Sciatic nerve (tissue), 2 donors: ENCODE data around the gene G0S2. TPM values are rescaled to one million over a fixed set of nuclear protein-coding genes. Genes with fewer than 3 reads are reported as not detected.

Source experiments
- ATAC-seq: fragments of 200-7000 bp; cut with Tn5 transposase; one replicate; pipeline ENCODE4 v1.9.1; 2020; ENCODE audit warnings: mild to moderate bottlenecking, moderate library complexity
- DNase-seq: peaks from one replicate; pipeline ENCODE4 v3.0.0-alpha.2; 2020; ENCODE audit warnings: low spot score
- intact Hi-C: fragments of 100-400 bp; cut with DNase I; formaldehyde crosslinking; loops from one replicate; pipeline ENCODE4 v1.14.2; 2022
- total RNA-seq: library from RNA; stranded (reverse); fragmentation: NEBNext Ultra II Directional; extraction: Animal tissue kit (Norgen Biotek cat#: 25700); gene quantifications from one replicate; pipeline ENCODE4 v1.2.1, GENCODE V29; 2021
- donor health status: DM: no; HTN: no; CAD: no.
- donor health status: DM: no; HTN: no; CAD: no.

G0S2 gene
- total RNA-seq, 1 donor from 2014 or later, result 93.0 TPM

DNA sequence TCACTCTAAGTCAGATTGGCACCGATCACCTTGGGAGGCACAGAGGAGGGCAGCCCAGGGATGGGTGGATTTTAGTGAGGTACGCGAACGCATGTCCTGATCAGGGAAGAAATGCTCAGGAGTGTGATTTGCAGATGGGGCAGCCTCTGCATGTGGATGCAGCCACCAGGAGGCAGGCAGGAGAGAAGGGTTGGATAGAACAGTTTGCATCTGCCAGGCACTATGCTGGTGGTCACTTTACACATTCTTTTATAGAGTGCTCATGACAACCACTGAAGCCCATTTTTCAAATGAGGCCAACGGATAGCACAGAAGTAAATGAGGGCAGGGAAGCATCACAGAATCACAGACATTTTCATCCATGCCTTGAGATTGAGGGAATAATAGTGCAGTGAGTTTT lies 28.7 kb upstream of the G0S2 start:
- ATAC-seq (no peak), DNase-seq (no peak)
- intact Hi-C loops, result no loop called here

DNA sequence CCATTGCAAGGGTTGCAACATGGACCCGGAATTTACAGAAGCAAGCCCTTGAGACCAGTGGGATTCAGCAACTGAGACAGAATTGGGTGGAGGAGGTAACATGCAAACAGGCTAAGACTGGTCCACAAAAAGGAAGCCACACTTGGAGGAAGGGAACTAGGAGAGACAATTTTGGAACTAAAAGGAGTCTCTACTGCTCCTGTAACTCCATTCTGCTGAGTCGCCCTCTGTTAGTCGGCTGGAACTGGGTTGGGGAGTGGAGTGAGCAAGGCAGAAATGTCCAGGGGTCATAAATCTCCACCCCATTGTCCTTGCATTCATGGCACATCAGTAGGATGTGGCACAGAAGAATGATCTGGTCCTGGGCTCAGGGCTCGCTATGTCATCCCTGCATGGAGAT lies 28.1 kb upstream of the G0S2 start:
- DNase-seq, result no peak
- ATAC-seq, result no peak
- intact Hi-C loops, result no loop called here

DNA sequence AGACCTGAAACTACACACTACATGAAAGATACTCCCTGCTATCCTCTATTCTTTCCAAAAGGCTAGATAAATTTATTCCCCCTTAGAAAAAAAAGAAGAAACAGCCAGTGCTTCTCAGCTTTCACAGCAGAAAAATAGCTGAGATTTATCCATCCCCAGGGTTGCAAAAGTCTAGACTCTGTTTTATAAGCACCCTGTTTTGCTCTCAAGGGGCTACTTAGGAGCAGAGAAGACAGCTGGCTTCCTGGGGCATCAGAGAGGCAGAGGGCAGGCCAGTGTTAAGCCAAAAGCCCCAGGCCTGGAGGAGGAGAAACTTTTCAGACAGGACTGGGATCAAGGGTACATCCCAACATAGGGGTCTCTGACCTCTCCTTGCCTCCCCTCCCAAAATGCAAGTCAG lies 26.9 kb upstream of the G0S2 start:
- ATAC-seq, result no peak
- DNase-seq, result no peak
- intact Hi-C loops, result no loop called here

DNA sequence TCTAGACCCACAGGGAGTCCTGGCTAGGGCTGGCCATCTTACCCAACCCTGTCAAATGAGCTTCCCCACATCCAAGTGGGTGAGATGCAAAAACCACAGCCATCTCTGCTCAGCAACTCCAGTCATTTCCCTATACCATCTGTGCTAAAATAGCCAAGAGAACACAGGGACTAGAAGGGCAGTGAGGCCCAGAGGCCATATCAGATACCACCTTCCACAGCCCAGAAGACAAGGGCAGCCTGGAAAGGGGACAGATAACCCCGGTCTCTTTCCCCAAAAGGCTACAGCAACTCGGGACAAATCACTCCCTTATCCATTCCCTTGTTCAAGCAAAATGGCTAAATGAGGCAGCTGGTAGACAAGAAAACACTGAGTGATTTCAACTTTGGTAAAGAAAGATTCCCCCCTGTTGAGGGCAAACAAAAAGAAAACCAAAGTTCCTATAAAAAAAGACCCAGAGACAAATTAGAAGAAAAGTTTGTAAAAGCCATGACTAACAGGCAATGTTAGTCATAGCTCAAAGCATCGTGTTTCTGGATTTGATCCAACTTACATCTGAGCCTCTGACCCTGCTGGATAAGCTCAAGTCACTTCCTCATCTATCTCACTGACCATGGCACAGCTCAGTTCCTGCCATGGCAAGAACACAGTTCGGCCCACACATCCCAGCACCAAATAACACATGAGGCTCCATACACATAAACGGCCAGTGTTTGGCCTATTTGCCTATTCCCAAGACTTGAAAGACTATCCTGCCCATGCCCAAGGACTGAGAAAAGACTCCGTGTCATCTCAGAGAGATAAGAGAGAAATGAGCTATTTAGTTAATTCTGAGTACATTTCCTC lies 26.1 kb upstream of the G0S2 start:
- intact Hi-C loops, result no loop called here
- ATAC-seq (peak; percentile 55), DNase-seq (no peak)

DNA sequence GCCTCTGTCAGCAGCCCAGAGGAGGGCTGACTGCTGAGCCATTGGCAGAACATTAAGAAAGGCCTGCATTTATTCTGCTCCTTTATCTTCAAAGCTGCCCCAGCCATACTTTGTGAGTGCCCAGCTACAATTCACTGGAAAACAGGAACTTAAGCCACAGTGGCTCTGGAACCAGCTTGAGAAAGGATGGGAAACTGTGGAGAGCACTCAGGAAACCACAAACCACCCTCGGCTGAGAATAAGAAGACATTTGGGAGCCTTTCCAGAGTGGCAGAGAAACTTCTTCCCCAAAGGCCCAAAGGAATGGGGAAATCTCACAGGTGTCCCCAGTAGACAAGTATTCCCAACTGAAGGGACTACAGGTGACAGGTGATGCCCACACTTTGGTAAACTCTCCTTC lies 24.8 kb upstream of the G0S2 start:
- DNase-seq (no peak), ATAC-seq (no peak)
- intact Hi-C loops, result no loop called here

DNA sequence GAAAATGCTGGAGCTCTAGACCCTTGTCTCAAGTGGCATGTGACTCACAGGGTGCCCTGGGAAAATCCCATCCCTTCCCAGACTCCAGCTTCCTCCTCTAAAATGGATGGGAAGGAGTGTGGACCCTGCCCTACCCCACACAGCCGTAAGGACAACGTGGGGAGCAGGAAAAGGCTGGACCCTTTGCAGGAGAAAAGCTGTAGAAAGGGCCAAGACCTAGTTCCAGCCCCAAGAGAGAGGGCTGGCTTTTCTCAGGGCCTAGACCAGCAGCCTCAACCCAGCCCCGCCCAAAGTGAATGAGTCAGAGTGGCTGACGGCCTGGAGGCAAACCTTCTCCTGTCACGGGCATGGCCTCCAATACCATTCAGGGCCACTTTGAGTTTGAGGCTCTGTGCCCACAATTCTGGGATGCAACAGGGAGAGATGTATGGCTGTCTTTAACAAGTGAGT lies 24.0 kb upstream of the G0S2 start:
- peak; percentile 41 for ATAC-seq

DNA sequence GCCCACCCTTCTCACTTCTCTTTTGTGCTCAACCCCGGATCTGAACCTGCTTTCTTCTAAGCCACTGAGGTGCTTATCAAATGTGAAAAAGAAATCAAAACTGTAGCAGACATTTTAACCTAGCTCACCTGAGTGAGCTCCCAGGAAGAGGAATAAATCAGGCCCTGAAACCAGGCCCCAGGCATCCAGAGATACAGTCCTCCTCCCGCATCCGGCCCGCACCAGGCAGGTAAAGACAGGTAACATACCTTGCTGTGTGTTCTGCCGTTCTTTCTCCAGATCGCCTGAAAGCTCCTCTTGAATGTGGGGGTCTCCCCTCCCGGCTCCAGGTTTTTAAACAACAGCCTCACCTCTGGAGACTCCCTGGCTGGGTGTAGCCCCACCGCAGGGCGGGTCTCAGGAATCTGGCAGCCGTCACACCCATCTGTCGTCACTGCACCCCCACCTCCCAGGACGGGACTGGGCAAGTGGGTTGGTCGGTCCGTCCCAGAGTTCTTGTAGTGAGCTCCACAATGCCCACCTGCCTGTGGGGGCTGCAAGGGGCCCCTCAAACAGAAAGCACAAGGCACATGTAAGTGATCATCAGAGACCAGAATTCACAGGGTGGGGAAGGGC lies 23.0 kb upstream of the G0S2 start, which contains the start of gene LAMB3:
Gene LAMB3, minus strand, starts transcription at position 305 of the 615 bp plus-strand sequence. CDS start 1,481 bp downstream, outside the sequence.
- intact Hi-C loops, result no loop called here
- DNase-seq, result no peak
- ATAC-seq, result no peak

More for the DNA sequence above, 24.0 kb upstream of the G0S2 start:
- intact Hi-C loops, result no loop called here
- DNase-seq, result peak; percentile 72

DNA sequence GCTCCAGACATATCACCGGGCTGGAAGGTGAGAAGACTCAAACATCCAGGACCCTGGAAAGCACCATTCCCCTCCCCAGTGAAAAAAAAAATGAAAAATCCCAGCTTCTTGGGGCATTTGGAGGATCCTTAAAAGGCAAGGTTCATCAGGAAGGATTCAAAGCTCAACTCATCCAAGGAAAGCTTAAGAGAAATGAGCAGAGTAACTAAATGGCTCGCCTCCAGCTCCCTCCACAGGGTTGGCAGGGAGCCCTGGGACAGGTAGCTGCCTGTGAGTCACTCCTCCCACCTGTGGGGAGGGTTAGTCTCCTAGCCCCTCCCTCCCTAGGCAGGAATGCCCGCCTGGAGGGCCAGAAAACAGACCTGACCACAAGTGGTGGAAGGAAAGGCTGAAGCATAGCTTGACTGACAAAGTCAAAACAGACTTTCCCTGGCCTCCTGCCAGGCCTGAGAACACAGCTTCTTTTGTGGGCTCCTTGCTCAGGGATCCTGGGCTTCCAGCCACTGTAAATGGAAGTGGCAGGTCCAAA lies 22.3 kb upstream of the G0S2 start:
- DNase-seq (peak; percentile 93), ATAC-seq (peak; percentile 77)
- intact Hi-C loops, result no loop called here

DNA sequence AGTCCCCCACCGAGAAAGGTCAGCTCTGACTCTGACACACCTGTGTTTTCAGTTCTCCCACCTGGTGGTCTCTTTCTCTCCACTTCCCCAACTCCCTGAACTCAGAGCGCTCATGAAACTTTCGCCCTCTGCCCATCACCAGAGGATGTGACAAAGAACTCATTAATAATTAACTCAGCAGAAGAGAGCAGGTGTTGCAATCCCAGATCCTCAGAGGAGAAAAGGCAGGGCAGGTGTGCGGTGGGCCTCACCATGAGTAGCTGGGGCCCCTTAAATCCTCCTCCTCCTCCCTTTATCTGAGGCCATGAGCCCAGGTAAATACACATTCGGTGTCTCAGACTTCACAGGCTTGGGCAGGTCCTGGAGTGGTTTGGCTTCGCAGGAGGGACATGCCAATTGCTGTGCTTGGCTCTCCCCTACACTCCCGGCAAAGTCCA lies 21.3 kb upstream of the G0S2 start:
- DNase-seq, result no peak
- intact Hi-C loops, result loop anchor here (2.0 kb wide), 1 partner anchor 23 kb away; no protein-coding TSS in a partner anchor

DNA sequence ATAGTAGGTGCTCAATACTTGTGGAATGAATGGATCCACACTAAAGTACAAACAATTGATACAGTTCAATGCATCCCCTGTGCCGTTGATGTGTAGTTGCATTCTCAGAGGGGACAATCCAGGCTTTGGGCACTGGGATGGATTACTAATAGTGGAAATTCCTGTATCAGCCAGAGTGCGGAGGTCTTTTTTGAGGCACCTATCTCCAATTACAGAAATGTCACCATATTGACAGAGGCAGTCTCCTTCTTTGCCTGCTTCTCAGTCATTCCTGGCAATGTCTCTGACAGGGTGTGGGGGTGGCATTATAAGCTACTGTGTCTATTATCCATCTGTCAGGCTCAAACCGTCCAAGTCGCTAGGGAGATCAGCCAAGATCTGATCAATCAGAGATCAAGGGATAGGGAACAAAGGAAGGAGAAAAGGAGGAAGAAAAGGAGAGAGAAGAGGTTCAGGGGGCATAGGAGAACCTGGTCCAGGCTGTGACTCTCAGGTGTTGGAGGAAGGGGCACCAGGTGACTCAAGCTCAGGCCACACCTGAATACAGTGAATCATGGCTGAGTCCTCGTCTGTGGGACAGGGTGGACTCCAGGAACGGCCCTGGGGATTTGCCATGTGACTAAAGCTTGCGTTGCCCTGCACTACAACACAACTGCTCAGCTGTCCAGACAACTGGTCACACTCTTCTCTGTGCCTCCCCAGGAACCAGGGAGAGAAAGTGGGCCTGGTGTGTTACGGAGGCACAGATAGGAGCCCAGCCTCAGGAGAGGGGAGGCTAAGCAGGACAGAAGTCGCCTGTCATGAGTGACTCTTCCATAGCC lies 19.6 kb upstream of the G0S2 start:
- no peak for DNase-seq
- intact Hi-C loops, result loop anchor here (2.0 kb wide), 1 partner anchor 25 kb away; no protein-coding TSS in a partner anchor
- no peak for ATAC-seq

More for the DNA sequence above, 21.3 kb upstream of the G0S2 start:
- no peak for ATAC-seq

DNA sequence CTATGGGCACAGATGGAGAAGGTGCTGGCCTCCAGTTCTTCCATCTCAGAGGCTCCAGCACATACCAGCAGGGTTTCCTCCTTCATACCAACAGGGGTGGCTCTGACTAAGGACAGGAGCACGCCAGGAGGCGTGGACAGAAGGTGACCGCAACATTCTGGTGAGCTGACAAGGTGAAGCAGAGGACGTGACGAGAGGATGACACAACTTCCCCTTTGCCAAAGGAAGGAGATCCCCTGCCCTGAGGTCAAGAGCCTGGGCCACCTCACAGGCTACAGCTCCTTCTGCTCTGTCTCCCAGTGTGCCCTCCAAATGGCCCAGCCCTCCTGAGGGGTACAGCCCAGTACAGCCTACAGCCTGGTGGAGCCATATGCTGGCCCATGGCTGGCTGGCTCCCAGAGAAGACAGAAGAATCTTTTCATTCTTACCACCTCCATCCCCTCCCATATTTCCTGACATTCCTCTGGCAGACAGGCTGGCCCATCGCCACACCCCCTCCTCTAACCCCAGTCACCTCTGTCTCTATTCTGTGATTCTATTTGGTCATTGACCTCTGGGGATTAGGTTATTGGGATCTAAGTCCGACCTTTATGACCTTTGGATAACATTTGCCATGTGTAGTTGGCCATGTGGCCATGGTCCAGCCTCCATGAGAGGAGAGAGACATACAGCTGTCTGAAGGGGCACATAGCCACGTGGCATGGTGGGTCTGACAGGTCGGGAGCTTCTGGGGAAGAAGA lies 17.9 kb upstream of the G0S2 start:
- intact Hi-C loops, result no loop called here
- no peak for DNase-seq
- ATAC-seq, result no peak

DNA sequence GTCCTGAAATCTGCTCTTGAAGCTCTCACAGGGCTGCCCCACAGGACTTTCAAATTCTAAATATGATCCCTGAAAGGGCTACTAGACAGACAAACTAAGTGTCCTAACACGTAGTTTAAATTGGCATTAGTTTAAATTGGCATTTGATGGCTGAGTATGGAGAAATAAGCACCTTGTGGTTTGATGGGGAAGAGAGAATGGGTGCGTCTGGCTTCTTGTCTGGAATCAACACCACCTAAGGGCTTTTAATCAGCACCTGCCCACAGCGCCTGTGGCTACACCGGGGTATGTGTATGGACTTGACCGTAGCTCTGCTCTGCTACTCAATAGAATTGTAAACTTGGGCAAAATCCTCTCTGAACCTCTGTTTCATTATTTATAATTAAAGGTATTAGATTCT lies 17.3 kb upstream of the G0S2 start:
- DNase-seq (no peak), ATAC-seq (no peak)
- intact Hi-C loops, result no loop called here

DNA sequence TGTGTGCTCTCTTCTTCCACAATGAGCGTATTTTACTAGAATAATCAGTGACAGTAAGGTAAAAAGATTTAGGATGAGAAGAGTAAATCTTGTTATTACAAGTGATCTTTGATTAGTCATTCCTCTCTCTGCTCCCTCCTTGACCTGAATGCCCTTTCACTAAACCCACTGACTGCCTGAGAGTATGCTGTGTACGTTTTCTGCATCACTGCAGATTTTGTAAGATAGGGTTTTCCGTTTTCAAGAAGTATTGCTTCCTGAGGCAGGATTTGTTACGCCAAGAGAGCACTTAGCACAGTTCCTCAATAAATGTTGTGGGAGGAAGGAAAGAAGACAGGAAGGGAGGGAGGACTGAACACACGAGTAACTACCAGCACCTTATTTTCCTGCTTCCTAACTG lies 15.3 kb upstream of the G0S2 start:
- no peak for DNase-seq
- ATAC-seq, result no peak
- intact Hi-C loops, result no loop called here

DNA sequence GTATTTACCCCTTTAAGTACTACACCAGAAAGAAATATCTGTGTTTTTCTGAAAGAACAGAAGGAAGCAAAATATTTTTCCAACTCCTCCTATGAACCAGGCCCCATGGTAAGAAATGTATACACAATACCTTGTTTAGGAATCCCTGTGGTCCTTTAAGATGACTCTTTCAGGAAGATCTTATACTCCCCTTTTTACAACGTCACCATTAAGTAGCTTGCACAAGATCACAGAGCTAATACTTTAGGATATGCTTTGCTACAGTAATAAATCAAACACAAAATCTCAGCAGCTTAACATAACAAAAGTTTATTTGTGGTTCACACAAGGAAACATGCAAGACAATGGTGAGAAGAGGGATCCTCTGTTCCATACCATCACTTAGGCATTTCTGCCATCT lies 14.1 kb upstream of the G0S2 start:
- ATAC-seq (no peak), DNase-seq (no peak)
- intact Hi-C loops, result no loop called here

DNA sequence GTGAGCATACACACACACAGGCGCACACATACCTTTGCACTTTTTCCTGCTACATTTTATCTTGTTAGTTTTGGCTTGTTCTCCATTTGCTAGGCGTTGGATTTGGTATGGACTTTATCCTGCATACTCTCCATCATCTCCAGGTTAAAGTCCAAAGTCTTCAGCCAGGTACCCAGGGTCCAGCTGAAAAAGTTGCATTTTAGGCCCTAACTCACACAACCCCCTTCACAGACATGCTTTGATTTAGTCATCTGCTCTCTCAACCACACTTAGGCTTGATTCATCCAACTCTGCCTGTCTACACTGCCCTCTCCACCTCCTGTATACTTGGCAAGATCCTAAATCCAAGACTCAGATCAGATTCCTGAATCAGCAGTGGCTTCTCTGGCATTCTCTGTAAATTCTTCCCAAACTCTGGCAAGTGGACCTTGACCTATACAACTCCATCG lies 12.3 kb upstream of the G0S2 start:
- DNase-seq (no peak), ATAC-seq (no peak)
- intact Hi-C loops, result no loop called here

DNA sequence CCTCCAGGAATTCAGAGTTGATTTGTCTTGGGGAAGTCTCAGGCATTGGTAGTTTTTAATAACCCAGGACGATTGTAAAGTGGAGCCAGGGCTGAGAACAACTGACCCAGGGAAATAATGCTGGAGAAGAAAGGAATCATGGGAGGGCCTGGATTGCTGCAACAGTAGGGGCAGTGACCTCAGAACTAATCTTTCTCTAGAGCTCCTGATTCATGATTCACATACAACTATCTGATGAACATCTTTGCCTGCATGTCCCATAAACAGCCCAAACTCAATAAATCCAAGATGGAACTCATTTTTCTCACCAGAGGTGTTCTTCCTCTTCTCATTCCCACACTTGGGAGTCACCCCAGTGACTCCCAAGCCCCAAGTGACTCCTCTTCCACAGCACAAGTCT lies 8.1 kb upstream of the G0S2 start:
- intact Hi-C loops, result no loop called here
- ATAC-seq, result no peak
- DNase-seq, result no peak

DNA sequence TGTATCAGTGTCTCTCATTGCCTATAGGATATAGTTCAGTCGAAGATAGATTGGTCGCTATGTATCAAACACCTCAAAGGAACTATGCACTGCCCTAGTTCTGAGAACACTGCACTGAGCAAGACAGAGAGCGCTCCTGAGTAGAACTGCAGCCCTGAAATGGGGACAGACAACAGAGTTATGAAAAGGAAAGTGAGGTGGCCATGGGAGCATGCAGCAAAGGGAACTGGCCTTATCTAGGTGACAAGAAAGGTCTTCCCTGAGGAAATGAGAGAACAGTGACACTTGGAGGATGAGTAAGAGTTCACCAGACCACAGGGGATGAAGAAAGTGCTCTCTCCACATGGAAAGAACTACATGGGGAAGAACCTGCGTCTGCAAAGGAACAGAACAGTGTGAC lies 7.5 kb upstream of the G0S2 start:
- DNase-seq (no peak), ATAC-seq (no peak)
- intact Hi-C loops, result no loop called here

DNA sequence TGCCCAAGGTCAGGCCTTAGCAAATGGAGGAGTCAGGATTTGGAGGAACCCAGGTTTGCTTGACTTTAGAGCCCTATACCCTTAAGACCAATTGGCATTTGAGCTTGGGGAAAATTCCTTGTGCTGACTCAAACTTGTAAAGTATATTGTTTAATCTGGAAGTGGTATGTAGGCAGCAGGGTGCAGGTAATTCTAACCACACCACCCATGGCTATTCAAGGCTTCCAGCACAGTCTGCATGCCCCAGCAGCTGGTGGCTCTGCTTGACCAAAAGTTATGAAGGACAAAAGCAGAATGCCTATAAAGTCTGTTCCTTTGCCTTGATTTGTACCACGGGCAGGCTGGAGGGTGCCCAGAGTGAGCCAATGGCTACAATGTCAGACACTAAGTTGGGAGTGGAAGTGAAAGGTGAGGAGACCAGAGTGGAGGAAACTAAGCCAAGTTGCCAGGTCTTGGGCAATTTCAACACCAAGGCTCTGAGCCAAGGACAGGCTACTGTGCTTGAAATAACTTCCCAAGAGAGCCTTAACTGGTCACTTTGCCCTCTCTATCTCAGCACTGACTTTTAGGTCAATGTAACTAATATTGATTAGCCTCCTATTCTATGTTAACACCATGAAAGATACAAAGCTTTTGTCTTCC lies 4.7 kb upstream of the G0S2 start:
- ATAC-seq, result no peak
- DNase-seq, result no peak
- intact Hi-C loops, result no loop called here
